Measurements from ENCODE around the gene PNPLA6.
"Not testable (repeated sequence)": the region's sequence is repeated elsewhere in the genome, so short reads cannot be mapped to it uniquely, and the experiment has no call there.

The PNPLA6 gene

DNA sequence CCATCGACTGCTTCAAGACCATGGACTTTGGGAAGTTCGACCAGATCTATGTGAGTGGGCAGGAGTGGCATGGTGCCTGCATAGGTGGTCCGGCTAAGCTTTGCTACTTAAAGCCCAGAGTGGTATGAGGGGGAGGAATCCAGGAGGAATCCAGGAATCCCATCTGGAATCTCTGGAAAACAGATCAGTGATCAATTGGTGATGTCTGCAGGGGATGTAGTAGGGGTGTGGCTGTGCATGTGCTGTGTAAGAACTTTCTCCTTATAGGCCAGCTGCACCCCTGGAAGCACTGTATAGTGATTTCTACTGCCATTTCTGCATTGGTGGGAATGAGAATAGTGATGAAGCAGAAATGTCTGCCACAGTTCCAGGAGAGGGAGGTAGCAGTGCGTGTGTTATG, 23.6 kb downstream of the PNPLA6 start:
- DNase-seq: no peak

DNA sequence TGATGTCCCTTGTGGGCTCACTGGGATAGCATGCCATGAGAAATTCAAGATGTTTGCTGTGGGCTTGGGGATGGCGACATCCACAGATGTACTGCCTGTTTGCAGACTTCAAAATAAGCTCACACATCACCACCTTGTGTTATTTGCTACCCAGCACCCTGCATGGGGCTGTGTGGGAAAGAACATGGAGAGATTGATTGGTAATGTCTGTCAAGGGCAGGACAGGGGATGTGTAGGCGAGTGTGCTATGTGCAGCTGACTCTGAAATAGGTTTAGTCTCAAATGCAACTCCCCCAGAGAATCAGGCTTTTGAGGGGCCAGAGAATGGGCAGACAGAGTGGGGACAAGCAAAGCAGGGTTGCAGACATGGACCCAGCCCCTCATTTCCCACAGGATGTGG, 24.7 kb downstream of the PNPLA6 start:
- DNase-seq: no peak

GRCh38 chr19:7561325-7561724, 25.8 kb downstream of the PNPLA6 start:
- no peak for DNase-seq

- DNase-seq: no peak
Observed at GRCh38 chr19:7562646-7563393, 27.3 kb downstream of the PNPLA6 start.

DNA sequence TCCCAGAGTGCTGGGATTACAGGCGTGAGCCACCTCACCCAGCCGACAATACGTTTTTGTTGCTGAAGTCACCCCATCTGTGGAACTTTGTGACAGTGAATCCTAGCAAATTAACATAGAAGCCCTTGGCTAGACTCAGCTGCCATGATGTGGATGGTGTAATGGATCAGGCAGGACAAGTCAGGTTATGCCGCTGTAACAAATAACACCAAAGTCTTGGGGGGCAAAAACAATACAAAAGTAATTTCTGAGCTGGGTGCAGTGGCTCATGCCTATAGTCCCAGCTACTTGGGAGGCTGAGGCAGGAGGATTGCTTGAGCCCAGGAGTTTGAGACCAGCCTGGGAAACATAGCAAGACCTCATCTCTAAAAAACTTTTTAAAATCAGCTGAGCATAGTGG, 29.3 kb downstream of the PNPLA6 start:
- no peak for DNase-seq

DNA sequence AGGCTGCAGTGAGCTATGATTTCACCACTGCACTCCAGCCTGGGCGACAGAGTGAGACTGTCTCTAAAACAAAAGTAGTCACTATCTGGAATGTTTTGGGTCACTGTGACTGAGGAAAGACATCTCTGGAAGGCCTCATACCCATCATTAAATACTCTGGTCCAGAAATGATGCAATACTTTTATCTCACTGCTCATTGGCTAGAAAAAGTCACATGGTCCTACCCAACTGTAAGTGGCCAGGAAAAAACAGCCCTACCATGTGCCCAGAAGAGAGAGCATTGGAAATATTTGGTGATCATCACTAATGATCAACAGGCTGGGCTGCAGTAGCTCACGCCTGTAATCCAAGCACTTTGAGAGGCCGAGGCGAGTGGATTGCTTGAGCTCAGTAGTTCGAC, 29.8 kb downstream of the PNPLA6 start:
- DNase-seq: no peak

GRCh38 chr19:7570761-7571160, 35.2 kb downstream of the PNPLA6 start:
- DNase-seq: no peak

- DNase-seq: no peak
Observed at GRCh38 chr19:7575434-7576040, 40.0 kb downstream of the PNPLA6 start.

DNA sequence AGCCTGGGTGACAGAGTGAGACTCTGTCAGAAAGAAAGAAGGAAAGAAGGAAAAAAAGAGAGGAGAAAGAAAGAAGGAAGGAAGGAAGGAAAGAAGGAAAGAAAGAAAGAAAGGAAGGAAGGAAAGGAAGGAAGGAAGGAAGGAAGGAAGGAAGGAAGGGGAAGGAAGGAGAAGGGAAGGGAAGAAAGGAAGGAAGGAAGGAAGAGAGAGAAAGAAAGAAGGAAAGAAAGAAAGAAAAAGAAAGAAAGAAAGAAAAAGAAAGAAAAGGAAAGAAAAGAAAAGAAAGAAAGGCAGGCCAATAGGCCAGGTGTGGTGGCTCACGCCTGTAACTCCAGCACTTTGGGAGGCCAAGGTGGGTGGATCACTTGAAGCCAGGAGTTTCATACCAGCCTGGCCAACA, 41.9 kb downstream of the PNPLA6 start:
- not testable (repeated sequence) for DNase-seq

- DNase-seq: no peak
Observed at GRCh38 chr19:7578127-7578526, 42.6 kb downstream of the PNPLA6 start.

DNA sequence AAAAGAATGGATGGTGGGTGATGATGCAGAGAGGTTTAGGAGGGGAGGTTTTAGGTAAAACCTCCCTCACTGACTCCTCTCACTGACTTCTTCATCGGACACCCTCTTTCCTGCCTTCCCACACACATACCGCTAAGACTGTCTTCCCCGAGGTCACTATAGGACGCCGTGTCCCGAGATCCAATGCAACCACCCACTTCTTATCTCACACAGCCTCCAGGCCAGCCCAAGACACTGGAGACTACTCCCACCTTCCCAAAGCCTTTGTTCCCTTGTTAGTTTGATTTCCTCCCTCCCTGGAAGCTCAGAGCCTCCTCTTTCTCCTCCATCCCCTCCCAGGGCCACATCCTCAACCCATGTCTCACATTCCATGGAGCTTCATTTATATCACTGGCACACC, 43.7 kb downstream of the PNPLA6 start:
- no peak for DNase-seq

DNA sequence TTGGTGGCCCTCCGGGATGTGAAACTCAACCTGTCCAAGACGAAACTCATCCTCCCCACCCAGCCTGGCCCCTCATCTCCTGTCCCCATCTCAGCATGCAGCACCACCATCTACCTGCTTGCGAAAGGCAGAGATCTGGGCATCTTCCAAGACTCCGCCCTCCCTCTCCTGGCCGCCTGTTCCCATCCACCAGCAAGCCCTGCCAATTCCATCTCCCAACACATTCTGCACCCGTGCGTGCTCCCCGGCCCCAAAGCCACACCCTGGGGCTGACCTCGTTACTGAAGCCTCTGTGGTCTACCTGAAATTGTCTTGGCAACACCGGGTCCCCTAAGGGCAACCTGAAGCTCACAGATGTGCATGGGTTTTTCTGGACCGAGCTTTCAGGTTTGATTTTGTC, 46.9 kb downstream of the PNPLA6 start:
- DNase-seq: no peak

- DNase-seq: no peak
Observed at GRCh38 chr19:7589822-7590221, 54.3 kb downstream of the PNPLA6 start.

DNA sequence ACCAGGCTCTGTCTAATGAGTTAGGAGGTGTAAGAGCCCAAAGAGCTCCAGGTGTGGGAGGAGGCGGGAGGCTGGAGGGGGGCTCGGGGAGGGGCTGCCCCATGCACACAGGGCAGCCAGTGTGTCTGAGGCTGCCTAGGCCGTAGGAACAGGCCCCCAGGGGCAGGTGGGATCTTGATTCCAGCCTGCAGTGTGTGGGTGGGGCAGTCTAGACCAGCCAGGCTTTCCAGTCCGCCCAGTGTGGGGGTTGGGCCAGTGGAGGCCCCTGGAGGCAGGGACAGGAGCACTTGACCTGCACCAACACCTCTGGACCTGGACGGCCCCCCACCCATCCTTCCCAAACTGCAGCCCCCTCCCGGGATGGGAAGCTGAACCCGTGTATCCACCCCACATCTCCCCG, 54.7 kb downstream of the PNPLA6 start:
- DNase-seq: no peak

- DNase-seq: no peak
Observed at GRCh38 chr19:7595466-7596133, 60.1 kb downstream of the PNPLA6 start, which contains the start of gene CAMSAP3. CAMSAP3 (plus strand) TSS chr19:7595863; CDS start chr19:7596003, 140 bp downstream.

DNA sequence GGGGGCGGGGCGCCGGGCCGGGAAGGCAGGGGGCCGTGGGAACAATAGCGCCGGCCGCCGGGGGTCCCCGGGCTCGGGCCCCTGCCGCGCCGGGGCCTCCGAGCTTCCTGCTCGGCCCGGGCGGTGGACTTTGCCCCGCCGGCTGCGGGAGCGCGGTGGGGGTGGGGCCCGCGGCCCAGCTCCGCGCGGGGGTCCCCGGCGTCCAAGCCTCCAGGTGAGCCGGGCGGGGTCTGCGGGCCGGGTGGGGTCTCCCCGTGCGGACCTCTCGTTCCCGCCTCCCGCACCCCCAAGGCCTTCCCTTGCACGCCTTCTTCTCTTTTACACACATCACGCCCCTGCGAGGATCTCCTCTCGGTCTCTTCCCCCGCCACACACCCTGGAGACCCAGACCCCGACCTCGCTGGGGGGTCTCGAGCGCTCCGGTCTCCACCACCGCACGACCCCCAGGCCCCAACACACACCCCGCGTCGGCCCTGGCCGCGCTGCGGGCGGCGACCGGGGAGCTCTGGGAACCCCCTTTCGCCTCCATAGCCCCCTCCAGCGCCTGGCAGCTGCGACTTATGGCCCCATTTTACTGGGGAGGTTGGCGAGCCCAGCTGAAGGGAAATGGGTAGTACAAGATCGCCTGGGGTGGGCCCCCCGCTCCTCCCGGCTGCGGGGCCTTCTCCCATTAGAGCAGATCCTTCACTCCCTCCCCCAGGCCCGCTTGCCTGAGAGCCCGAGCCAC, 60.9 kb downstream of the PNPLA6 start:
- no peak for DNase-seq

GRCh38 chr19:7597689-7598088, 62.2 kb downstream of the PNPLA6 start:
- no peak for DNase-seq

DNA sequence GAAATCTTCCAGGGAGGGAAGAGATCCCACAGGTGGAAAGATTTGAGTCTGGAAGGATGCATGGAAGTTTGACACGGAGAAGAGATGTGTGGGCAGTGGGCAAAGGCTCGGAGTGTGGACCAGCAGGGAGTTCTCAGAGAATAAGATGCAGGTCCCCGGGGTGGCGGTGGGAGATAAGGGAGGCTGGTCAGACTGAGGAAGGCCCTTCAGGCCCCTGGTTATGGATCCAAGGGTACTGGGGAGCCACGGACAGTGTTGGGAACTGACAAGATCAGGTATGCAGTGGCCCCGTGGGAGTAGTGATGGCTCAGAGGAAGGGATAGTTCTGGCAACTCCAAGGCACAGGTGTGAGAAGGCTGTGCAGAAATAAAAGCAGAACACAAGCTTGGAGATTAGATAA, 62.7 kb downstream of the PNPLA6 start:
- DNase-seq: no peak

GRCh38 chr19:7600721-7601120, 65.2 kb downstream of the PNPLA6 start:
- no peak for DNase-seq

- no peak for DNase-seq
Observed at GRCh38 chr19:7602240-7602934, 66.9 kb downstream of the PNPLA6 start.

GRCh38 chr19:7602935-7603497, 67.5 kb downstream of the PNPLA6 start:
- DNase-seq: no peak

GRCh38 chr19:7603919-7604318, 68.4 kb downstream of the PNPLA6 start:
- DNase-seq: no peak

Measured in stimulated activated naive CD4-positive, alpha-beta T cell treated with Interleukin-2 at 50 U/mL for 16 hours (primary cell).